Caco-2 (cell line): Measurements from ENCODE around the gene TRPV3. TPM values are rescaled to one million over a fixed set of nuclear protein-coding genes. Genes with fewer than 3 reads are reported as not detected.

Experiments
- BruUV-seq: library from RNA; stranded (reverse); fragments of 400-500 nt; replicated peaks from 2 replicates; lab custom pipeline; 2021; lab: Mats Ljungman, UMichigan
- CTCF ChIA-PET: fragments of 300-600 bp; sonication (Branson Sonifier 250); formaldehyde crosslinking; loops from one replicate; lab custom pipeline; 2022; ENCODE audit warnings: antibody characterized with exemption; lab: Charles Lee
- POLR2A ChIA-PET: fragments of 300-600 bp; sonication (Branson Sonifier 250); formaldehyde crosslinking; loops from one replicate; lab custom pipeline; 2022; ENCODE audit warnings: antibody characterized with exemption; lab: Charles Lee
- DNase-seq, 2 experiments: peaks; one replicate each; pipeline versions ENCODE4 v3.0.0 to v3.0.0-alpha.2; 2020 to 2022
- H3K27me3 ChIP-seq: replicated peaks from 2 replicates; pipeline ENCODE4 v1.6.0; 2011; ENCODE audit warnings: low read length; ENCODE audit not compliant: control insufficient read depth, insufficient read depth
- H3K36me3 ChIP-seq: 2 replicates; pipeline ENCODE4 v1.5.1; 2011; ENCODE audit warnings: low read length; ENCODE audit not compliant: control insufficient read depth, insufficient read depth
- H3K4me1 ChIP-seq: fragments of 250-450 bp; sonication (Bioruptor Pico); 2 replicates; pipeline ENCODE4 v1.5.1; 2020; ENCODE audit warnings: mild to moderate bottlenecking
- H3K4me3 ChIP-seq: 2 replicates; pipeline ENCODE4 v1.5.1; 2011; ENCODE audit warnings: low read depth, mild to moderate bottlenecking, control low read depth, low read length
- H3K9me3 ChIP-seq: fragments of 250-450 bp; sonication (Bioruptor Pico); 2 replicates; pipeline ENCODE4 v1.5.1; 2020; ENCODE audit warnings: mild to moderate bottlenecking, moderate library complexity
- H3K27ac Mint-ChIP-seq: one replicate; pipeline ENCODE4 v1.8.0; 2022; ENCODE audit warnings: mixed read lengths; ENCODE audit not compliant: unreplicated experiment
- H3K27me3 Mint-ChIP-seq: one replicate; pipeline ENCODE4 v1.8.0; 2022; ENCODE audit warnings: mixed read lengths; ENCODE audit not compliant: insufficient read depth, unreplicated experiment
- H3K36me3 Mint-ChIP-seq: one replicate; pipeline ENCODE4 v1.8.0; 2022; ENCODE audit warnings: mild to moderate bottlenecking, mixed read lengths; ENCODE audit not compliant: insufficient read depth, unreplicated experiment
- H3K4me1 Mint-ChIP-seq: one replicate; pipeline ENCODE4 v1.8.0; 2022; ENCODE audit warnings: low read depth, mixed read lengths; ENCODE audit not compliant: unreplicated experiment
- H3K4me3 Mint-ChIP-seq: one replicate; pipeline ENCODE4 v1.8.0; 2022; ENCODE audit warnings: mild to moderate bottlenecking, moderate library complexity, mixed read lengths; ENCODE audit not compliant: unreplicated experiment
- H3K9me3 Mint-ChIP-seq: one replicate; pipeline ENCODE4 v1.8.0; 2022; ENCODE audit warnings: mixed read lengths; ENCODE audit not compliant: unreplicated experiment
- intact Hi-C: fragments of 100-400 bp; cut with micrococcal nuclease; formaldehyde crosslinking; loops from one replicate; pipeline ENCODE4 v1.10.0; 2022; ENCODE audit not compliant: unreplicated experiment
- total RNA-seq: library from RNA; stranded (reverse); gene quantifications from 2 replicates; pipeline ENCODE4 v1.2.3, GENCODE V29; 2022
- TF ChIP-seq, protein P1 (sequence below), 2 experiments: fragments of 200-600 bp in 1 of 2; IDR thresholded peaks; 1 replicate in 1 of 2; 2 replicates in 1 of 2; pipeline versions ENCODE4 v1.5.1 to v1.8.0; 2011 to 2022; ENCODE audit warnings: antibody characterized with exemption in 1 of 2, control low read depth in 1 of 2, inconsistent platforms in 1 of 2, low read depth in 1 of 2, low read length in 1 of 2, mild to moderate bottlenecking in 1 of 2, moderate library complexity in 1 of 2; ENCODE audit not compliant: insufficient read depth in 1 of 2, severe bottlenecking in 1 of 2, unreplicated experiment in 1 of 2

Gene TRPV3
- total RNA-seq, 1 experiment from 2014 or later: 8.4 TPM

DNA sequence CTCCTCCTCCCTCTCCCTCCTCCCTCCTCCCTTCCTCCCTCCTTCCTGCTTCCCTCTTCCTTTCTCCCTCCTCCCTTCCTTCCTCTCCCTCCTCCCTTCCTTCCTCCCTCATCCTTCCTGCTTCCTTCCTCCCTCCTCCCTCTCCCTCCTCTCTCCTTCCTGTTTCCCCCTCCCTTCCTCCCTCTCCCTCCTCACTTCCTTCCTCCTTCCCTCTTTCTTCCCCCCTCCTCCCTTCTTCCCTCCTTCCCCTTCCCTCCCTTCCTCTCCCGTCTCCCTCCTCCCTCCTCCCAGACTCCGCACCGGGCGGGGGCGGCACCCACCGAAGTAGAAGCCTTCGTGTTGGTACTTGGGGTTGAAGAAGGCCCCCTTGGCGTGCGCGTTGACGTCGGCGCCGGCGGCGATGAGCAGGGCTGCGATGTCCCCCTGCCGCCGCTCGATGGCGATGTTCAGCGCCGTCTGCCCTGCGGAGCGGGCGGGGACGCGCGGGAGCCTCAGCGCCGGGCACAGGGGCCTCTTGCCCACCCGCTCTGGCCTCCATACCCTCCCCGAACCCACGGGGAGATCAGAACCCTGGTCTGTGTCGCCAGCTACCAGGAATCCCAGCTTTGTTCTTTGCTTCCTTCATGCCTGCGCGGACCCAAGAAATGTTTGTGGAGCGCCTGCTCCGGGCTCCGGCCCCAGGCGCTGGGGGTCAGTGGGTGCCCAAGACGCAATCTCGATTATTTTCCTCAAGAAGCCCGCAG, 22.2 kb downstream of the TRPV3 start:
- Mint-ChIP-seq H3K4me1 (peaks cover 7% of the 10 kb centered on the region), H3K9me3 (no peaks in the 10 kb centered on the region), H3K27me3 (no peaks in the 10 kb centered on the region), H3K27ac (no peak overlapping the region), H3K4me3 (no peak overlapping the region), H3K36me3 (peaks cover 10% of the 10 kb centered on the region)
- peaks cover 19% of the 10 kb centered on the region for H3K4me1 ChIP-seq
- ChIA-PET POLR2A (no interaction called here), CTCF (interaction anchor here (0.7 kb wide), 1 partner anchor 10 kb away, joined by 3 read pairs; no protein-coding TSS in a partner anchor)
- H3K4me3 ChIP-seq: no peak overlapping the region
- no peaks in the 10 kb centered on the region for H3K27me3 ChIP-seq
- H3K36me3 ChIP-seq: no peaks in the 10 kb centered on the region
- TF ChIP-seq, protein P1, sequence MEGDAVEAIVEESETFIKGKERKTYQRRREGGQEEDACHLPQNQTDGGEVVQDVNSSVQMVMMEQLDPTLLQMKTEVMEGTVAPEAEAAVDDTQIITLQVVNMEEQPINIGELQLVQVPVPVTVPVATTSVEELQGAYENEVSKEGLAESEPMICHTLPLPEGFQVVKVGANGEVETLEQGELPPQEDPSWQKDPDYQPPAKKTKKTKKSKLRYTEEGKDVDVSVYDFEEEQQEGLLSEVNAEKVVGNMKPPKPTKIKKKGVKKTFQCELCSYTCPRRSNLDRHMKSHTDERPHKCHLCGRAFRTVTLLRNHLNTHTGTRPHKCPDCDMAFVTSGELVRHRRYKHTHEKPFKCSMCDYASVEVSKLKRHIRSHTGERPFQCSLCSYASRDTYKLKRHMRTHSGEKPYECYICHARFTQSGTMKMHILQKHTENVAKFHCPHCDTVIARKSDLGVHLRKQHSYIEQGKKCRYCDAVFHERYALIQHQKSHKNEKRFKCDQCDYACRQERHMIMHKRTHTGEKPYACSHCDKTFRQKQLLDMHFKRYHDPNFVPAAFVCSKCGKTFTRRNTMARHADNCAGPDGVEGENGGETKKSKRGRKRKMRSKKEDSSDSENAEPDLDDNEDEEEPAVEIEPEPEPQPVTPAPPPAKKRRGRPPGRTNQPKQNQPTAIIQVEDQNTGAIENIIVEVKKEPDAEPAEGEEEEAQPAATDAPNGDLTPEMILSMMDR (IDR thresholded peaks at IDR 0.05; ENCODE audit: insufficient read depth in 1 of 2, low read depth in 1 of 2, low read length in 1 of 2, severe bottlenecking in 1 of 2, unreplicated experiment in 1 of 2): no peak
- intact Hi-C loops: loop anchor here (10.0 kb wide), 1 partner anchor 61 kb away; the partner anchor contains the start of genes ASPA and SPATA22
- BruUV-seq: no TSS peak
- DNase-seq: no peak
- H3K9me3 ChIP-seq: no peaks in the 10 kb centered on the region

DNA sequence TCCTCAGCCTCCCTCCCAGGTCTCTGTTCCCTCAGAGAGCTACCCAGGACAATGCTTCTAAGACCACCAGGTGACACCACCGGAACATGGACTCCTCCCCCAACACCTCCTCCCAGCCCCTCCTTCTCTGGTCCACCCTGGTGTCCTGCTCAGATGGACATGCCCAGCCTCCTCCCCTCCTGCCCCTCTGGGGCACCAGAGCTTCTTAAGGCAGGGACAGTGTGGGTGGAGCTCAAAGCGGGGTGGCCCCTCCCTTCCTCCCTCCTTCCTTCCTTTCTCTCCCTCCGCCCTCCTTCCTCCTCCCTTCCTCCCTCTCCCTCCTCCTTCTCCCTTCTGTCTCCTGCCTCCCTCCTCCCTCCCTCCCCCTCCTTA, 22.7 kb downstream of the TRPV3 start:
- H3K27me3 ChIP-seq: no peaks in the 10 kb centered on the region
- H3K4me3 ChIP-seq: no peak overlapping the region
- TF ChIP-seq, protein P1 (IDR thresholded peaks at IDR 0.05; ENCODE audit: insufficient read depth in 1 of 2, low read depth in 1 of 2, low read length in 1 of 2, severe bottlenecking in 1 of 2, unreplicated experiment in 1 of 2): no peak
- Mint-ChIP-seq H3K9me3 (no peaks in the 10 kb centered on the region), H3K4me1 (peaks cover 10% of the 10 kb centered on the region), H3K36me3 (peaks cover 16% of the 10 kb centered on the region), H3K4me3 (no peak overlapping the region), H3K27me3 (no peaks in the 10 kb centered on the region), H3K27ac (no peak overlapping the region)
- BruUV-seq: no TSS peak
- ChIA-PET POLR2A (no interaction called here), CTCF (no interaction called here)
- H3K36me3 ChIP-seq: no peaks in the 10 kb centered on the region
- H3K9me3 ChIP-seq: no peaks in the 10 kb centered on the region
- H3K4me1 ChIP-seq: peaks cover 21% of the 10 kb centered on the region
- no peak for DNase-seq
- intact Hi-C loops: loop anchor here (10.0 kb wide), 1 partner anchor 60 kb away; the partner anchor contains the start of genes ASPA and SPATA22

DNA sequence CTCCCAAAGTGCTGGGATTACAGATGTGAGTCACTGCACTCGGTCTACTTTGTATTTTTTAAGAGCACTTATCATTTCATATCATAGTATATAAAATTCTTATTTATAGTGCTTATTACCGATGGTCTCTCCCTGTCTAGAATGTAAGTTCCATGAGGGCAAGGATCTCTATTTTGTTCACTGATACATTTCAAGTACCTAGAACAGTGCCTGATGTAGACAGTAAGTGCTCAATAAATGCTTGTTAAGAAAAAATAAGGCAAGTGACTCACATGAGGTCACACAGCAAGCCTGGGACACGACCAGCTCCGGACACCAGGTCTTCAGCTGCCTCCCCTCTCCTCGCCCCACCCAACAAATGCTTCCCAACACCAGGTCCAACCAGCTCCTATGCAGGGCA, 23.9 kb downstream of the TRPV3 start:
- no peaks in the 10 kb centered on the region for H3K36me3 ChIP-seq
- ChIA-PET CTCF (interaction anchor here (0.6 kb wide), 1 partner anchor 39 kb away, joined by 3 read pairs; no protein-coding TSS in a partner anchor), POLR2A (no interaction called here)
- Mint-ChIP-seq H3K27me3 (no peaks in the 10 kb centered on the region), H3K4me1 (peaks cover 21% of the 10 kb centered on the region), H3K36me3 (peaks cover 16% of the 10 kb centered on the region), H3K27ac (no peak overlapping the region), H3K9me3 (no peaks in the 10 kb centered on the region), H3K4me3 (no peak overlapping the region)
- DNase-seq: no peak
- intact Hi-C loops: loop anchor here (10.0 kb wide), 1 partner anchor 59 kb away; the partner anchor contains the start of genes ASPA and SPATA22
- H3K9me3 ChIP-seq: no peaks in the 10 kb centered on the region
- H3K27me3 ChIP-seq: no peaks in the 10 kb centered on the region
- BruUV-seq: no TSS peak
- no peak overlapping the region for H3K4me3 ChIP-seq
- H3K4me1 ChIP-seq: peaks cover 31% of the 10 kb centered on the region
- TF ChIP-seq, protein P1 (IDR thresholded peaks at IDR 0.05; ENCODE audit: insufficient read depth in 1 of 2, low read depth in 1 of 2, low read length in 1 of 2, severe bottlenecking in 1 of 2, unreplicated experiment in 1 of 2): no peak
